GM21360 (cell line): ENCODE data around the gene MATCAP1.
A peak's percentile ranks its signal among the peaks of the same experiment; 100 is the strongest.

ENCODE experiments used
- ATAC-seq: cut with Tn5 transposase; IDR thresholded peaks from one replicate; pipeline ENCODE4 v1.9.1; 2021; ENCODE audit warnings: mild to moderate bottlenecking, moderate library complexity; ENCODE audit not compliant: unreplicated experiment

The MATCAP1 gene

DNA sequence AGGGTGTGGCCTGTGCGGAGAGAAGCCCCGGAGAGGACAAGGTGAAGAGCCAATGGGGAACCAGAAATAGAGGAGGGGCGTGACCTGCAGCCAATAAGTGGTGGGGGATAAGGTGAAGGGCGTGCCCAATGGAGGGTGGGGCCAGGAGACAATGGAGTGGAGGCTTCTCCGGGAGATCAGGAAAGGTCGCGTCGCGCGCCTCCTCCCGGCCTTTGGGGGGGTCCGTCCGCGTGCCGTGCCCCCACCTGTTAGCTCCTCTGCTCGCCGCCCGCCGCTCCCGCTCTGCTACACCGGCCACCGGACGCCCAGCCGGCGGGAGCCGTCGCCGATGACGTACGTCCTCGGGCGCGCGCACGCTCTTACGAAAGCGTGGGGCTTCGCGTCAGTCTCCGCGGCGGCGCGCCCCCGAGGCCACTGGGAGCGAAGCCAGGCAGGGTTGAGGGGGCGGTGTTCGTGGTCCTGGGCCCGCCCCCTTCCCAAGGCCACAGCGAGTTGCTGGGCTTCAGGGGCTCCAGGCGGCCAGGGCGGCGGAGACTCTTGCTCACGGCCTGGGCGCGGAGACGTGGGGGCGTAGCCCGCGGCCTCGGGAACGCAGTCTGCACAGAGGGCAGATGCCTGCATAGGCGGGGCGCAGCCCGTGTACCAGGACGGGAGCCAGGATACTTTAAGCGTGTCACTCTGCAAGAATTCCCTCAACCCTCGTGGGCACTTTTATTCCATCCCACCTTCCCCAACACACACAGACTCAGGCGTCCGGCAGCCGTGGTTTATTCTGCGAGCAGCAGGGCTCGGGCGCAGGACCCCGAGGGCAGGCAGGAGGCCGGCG lies at the start of gene MATCAP1:
MATCAP1 (minus strand) TSS at position 337 of the 826 bp plus-strand sequence. CDS start 3,353 bp downstream, outside the sequence.
- peak; percentile 90 for ATAC-seq

DNA sequence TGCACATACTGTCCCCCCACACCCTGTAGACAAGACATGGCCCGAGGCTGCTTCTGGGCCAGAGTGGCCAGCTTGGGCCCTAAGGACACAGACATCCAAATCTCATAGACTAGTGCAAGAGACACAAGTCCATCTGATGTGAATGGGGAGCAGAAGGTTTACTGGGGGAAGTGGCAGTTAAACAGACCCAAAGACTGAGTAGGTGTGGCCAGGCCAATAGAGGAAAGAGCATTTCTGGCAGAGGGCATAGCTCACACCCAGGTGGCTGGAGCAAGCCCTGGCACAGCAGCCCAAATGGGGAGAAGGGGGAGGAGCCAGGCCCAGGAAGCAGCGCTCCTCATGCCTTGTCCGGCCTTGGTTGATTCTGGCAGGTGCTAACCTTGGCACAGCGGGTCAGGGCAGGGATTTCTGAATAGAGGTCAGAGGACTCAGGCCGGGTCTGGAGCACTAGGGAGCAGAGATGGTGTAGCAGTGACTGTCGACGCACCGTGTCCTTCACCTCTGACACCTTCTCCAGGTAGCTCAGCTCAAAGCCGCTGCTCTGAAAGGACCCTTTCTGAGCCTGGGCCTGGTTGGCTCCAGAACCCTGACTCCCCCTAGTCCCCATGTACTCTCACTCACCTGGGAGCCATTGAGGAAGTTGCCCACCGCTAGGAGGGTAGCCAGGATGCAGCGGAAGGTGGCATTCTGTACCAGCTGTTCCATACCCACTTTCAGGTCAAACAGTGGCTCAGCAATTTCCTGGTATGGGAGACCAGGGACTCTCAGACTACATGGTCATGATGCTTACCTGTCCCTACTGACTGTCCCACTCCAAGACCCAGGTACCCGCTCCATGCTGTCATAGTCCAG lies 47.3 kb upstream of the MATCAP1 start:
- ATAC-seq: no peak

DNA sequence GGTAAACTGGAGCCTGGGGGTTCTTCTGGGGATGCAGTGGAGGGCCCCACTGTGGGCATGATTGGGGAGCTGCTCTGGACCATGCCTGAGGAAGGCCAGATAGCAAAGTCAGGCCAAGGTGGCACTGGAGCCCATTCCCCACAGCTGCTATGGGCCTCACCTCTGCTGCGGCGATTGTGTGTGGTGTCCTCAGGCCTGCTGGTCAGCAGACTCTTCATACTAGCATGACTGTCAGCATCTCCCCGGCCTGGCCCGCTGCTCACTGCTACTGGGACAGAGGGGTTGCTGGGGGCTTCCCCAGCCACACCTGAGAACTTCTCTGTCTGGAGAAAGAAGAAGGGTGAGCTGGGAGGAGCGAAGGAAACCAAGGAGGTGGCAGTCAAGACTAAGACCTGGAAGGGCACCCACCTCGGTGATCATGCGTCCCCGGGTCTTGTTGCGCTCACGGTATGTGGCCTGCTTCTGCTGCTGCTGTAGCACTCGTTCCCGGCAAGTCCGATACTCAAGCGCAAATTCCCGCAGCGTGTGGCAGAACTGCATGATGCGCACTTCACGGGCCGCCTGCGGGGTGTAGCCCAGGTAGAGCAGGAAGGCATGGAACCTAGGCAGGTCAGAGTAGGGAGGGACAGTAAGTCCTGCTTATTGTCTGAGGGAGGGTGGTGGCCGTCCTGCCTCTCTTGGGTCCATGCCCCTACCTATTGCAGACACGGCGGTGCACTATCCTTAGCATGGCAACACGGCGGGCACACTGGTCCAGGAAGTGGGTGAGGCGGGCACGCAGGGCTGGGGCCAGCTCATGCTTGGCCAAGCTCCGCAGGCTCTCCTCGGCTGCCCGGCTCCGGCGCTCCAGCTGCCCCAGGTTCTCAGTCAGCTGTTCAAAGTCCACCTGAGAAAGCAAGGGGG lies 46.4 kb upstream of the MATCAP1 start:
- no peak for ATAC-seq

DNA sequence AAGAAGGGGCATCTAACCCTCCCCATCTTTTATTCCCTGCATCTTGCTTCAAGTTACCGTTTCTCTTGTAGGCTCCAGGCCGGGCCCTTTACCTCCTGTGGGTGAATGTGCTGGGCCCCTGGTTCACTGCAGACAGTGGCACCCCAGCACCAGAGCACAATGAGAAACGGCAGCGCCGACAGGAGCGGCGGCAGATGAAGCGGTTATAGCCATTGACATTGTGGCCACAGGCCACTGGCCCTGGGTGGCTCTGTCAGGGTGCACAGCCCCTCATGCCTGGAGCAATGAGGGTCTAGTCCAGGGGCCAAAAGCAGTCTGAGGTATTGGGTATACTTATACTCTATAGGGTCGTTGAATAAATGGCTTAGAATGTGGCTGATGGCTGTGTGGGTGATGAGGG lies 45.1 kb upstream of the MATCAP1 start:
- ATAC-seq: no peak

DNA sequence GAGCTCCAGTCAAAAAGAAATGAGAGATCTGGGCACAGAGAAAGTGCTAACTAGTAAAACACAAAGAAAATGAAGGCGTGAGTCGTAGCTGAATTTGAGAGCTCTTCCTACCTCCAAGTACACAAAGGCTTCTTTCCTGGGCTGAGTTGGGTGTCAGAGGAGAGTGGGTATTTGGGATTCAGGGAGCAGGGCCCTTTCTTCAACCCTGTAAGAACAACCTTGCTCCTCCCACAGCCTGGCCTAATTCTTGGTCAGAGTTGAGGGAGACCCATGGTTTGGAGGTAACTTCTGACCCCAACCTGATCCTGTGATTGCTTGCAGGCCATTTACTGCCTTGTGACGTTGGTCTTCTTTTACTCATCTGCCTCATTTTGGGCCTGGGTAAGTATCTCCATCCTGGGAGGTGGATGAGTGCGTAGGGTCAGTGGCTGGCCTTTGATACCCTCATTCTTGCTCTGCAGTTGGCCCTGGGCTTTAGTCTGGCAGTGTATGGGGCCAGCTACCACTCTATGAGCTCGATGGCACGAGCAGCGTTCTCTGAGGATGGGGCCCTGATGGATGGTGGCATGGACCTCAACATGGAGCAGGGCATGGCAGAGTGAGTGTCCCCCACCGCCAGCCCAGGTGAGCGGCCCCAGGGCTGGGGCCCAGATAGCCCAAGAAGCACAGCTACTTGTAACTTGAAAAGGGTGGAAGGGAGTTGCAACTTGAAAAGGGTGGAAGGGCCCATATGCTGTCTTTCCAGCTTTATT lies 44.4 kb upstream of the MATCAP1 start:
- no peak for ATAC-seq

DNA sequence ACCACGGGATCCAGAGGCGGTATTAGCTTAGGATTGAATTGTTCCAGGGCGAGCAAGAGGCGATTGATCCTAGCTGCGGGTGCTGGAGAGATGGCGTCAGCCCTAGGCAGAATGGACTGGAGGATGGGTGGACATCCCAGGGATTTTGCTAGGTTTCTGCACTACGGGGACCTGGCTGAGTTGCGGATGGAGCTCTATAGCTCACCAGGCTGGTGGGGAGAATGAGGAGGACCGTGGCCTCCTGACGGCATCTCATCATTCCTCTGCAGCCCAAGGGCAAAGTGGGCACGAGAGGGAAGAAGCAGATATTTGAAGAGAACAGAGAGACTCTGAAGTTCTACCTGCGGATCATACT lies 43.8 kb upstream of the MATCAP1 start:
- ATAC-seq: no peak

DNA sequence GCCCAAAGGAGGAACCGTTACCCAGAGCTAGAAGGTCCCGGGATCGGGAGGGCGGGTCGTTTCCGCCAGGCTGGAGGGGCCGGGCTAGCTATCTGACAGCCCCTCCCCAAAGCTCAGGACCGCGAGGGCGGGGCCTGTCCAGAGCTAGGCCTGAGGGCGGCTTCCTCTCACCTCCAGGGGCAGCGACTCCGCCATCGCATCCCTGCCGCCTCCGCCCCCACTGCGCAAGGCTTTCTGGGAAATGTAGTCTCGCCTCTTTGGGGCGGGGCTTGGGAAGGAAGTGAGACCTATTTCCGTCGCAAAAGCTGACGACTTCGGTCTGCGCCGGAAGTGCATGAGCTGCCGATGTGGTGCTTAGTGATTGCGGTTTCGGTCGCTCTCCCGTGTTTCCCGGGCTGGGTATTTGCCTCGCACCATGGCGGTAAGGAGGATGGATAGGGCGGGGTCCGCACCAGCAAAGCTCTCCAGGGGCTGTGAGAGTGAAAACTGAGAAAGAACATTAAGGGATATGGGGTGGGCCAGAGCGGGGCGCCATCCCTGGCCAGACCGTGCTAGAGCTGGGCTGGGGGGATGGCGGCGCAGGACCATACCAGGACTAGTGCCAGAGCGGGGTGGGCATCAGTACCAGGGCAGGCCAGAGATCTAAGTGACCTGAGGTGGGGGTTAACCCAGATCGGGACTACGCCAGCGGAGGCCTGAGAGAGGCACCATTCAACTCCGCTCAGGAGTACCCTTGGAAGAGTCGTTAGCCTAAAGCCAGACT lies 43.2 kb upstream of the MATCAP1 start, which contains the start of gene TMEM208:
TMEM208 (plus strand) TSS at position 327 of the 763 bp plus-strand sequence; CDS start at position 416, 89 bp downstream.
- ATAC-seq: peak; percentile 93

DNA sequence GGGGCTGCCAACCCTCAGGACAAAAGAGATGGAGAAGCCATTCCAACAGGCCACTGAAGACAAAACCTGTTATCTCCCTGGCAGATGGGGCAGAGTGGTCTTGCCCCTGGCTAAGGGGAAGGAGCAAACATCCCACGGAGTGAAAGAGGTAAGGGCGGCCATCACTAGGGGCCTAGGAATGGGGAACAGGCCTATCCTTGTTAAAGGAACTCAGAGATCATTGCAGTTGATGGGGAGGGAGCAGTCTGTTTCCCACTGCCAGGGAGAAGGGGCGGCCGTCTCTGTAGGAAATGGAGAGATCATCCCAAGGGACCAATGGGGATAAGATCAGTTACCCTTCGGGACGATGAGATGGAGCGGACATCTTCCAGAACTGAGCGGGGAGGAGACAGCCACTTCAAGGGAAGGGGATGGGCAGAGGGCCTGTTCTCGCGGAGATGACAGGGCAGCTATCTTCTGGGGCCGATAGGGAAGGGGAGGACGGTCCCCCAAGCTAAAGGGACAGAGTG lies 42.6 kb upstream of the MATCAP1 start:
- no peak for ATAC-seq

DNA sequence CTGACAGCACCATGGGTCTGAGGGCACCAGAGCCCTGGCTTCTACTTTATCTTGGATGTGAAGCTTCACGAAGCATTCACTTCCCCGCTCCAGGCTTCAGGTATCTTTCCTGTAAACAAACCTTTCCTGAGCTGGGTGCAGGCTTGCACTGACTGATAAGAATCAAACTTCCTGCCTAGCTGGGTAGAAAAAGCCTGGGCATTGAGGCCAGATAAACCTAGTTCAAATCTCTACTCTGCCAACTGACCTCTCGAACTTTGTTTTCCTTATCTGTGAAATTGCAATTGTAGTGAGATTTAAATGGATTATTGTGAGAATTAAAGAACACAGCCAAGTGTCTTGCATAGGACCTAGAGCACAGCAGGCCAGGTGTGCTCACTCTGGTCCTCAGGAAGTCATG lies 40.2 kb upstream of the MATCAP1 start:
- no peak for ATAC-seq

DNA sequence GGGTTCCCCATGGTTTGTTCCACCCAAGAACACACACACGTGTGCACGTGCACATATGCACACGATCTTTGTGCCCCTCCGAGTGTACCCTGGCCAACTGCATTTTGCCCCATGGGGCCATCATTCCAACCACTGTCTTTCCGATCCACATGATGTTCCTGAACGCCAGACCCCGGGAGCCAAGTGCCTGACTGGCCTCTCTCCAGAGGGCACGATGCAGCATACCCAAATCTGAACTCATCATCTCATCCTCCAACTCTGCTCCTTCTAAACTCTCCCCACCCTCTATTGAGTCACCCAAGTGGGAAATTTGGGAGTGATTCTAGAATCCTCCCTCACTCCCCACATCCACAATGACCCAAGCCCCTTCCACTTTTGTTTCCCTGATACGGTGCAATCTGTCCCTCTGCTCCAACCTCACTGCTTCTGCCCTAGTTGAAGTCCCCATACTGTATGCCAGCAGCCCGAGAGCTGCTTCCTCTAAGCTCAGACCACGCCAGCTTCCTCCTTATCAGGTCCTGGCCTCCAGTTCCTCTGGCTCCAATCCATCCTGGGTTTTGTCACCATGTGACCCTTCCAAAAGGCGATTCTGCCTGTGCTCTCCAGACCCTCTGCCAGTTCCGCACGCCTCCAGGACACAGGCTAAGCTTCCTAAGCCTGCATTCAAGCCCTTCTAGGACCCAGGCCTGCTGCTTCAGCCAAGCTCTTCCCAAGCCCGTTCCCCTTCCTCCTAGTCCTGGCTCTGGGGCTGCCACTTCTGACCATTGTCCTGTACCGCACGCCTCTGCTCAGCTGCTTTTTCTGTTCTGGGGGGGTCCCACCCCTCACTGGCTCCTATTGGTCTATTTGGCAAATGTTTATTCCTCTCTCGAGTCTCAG lies 33.1 kb upstream of the MATCAP1 start:
- ATAC-seq: no peak

DNA sequence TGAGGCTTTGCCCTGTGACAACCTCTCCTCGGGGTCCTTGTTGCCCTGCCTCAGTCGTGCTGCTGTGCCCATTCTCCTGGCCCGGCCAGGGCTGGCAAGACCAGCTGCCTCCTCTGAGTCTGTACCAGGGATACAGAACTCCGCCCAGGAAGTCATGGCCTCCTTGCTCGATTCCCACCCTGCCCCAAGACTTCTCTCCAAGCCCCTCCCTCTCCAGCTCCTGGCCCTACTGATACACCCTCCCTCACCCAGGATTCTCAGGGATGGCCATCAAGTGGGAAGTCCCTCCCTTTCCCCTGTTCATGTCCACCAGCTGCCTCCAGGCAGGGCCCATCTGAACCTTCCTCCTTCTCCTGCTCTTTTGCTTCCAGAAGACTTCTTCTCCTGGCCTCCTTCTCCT lies 31.9 kb upstream of the MATCAP1 start:
- ATAC-seq: no peak

DNA sequence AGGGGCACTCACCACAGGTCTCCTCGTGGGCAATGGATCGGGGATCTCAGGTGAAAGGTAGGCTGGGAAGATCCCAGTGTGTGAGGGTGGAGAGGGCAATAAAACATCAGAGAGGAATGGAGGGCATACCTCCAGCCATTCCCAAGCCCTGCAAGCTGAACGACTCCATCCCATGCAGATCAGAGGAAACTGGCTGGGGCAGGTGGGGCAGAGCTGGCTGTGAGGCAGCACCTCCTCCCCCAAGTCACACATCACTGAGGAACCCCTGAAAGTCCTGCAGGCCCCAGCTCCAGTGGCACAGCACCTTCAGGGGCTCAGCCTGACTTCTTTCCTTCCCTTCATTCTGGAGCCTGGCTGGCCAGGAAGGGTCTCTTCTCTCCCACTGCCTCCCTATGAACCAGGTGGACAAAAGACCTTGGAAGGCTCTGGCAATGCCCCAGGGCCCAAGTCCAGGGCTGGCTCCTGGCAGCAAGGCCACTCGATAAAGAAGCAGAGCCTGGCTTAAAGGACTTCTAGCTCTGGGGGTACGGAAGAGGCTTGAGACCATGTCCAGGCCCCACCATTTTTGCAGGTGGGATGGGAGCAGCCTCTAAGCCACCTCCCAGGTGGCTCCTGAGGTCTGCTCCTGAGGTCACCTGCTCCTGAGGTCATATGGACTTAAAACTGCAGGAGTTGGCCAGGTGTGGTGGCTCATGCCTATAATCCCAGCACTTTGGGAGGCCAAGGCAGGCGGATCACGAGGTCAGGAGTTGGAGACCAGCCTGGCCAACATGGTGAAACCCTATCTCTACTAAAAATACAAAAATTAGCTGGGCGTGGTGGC lies 29.6 kb upstream of the MATCAP1 start:
- no peak for ATAC-seq

DNA sequence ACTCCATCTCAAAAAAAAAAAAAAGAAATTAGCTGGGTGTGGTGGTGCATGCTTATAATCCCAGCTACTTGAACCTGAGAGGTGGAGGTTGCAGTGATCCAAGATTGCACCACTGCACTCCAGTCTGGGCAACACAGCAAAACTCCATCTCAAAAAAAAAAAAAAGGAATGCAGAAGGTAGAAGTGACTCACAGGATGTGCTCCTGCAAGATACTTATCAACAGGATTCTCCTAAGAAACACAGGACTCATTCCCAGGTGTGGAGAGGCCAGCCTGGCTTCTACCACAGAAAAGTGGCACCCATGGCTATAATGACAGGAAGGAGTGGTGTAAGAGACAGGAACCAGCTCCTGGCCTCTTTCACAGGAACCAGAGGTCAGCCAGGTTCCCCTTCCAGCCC lies 29.0 kb upstream of the MATCAP1 start:
- no peak for ATAC-seq

DNA sequence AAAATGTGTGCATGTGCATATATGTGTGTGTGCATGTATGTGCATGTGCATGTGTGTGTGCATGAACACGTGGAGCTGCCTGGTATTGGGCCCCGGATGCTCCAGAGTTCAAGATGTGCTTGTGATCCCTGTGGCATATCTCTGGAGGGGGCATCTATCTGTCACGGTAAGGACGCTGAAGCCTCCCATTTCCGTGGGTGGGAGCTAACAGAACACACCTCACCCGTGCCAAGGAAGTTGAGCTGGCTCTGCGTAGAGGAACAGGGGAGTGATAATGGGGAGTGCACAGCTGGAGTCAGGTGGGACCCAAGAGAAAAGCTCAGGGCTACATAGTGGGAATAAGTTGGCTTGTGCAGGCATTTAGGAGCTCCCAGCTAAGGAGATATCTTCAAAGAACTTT lies 27.9 kb upstream of the MATCAP1 start:
- no peak for ATAC-seq

DNA sequence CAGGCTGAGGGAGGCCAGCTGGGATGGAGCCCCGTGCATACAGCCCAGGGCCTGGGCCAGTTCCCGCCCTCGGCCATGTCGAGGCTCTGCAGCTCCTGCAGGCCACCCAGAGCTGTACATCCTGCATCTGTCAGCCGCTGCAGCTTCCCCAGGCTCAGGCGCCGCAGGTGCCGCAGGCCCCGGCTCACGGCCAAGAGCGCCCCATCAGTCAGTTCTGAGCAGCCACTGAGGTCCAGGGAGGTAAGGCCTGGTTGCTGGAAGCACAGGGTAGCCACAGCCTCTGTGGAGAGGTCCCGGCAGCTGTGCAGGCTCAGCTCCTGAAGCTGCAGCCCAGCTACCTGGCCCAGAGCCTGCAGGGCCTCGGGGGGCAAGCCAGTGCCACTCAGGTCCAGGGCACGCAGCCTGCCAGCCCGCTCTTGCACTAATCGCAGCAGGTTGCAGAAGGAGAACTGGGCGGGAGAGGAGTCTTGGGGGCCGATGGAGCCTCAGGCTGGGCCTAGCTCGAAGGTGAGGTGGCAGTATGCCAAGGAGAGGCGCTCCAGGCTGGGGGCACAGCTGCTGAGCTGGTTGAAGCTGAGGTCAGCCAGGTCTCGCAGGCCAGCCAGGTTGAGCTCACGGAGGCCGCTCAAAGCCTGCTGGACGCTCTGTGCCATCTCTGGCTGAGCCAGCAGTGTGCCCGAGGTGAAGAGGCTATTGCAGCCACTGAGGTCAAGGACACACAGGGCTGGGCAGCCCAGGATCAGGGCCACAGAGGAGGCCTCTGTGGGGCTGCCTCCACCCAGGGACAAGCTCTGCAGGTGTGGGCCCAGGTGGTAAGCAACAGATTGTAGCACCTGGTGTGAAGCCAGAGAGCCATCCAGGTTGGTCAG lies 26.5 kb upstream of the MATCAP1 start:
- ATAC-seq: no peak

DNA sequence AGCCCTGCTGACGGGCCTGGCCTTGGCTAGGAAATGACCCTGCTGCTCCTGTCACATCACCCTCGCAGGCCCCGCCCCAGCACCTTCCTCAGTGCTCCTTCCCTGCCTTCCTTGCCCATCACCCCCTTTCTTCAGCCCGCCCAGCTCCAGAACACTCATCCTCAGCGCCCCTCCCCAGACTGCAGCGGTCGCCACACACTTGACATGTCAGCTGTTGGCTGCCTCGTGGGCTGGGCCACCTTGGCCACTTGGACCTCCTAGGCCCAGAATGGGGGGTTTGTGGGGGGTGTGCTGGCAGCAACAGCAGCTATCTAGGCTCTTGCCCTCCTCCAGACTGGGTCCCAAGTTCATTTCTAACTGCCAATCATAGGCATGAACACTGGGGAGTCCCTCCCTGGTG lies 25.8 kb upstream of the MATCAP1 start:
- ATAC-seq: no peak
